ENCODE measurements around the gene NXF2B.
"Not testable (repeated sequence)": the region's sequence is repeated elsewhere in the genome, so short reads cannot be mapped to it uniquely, and the experiment has no call there.

NXF2B gene, protein sequence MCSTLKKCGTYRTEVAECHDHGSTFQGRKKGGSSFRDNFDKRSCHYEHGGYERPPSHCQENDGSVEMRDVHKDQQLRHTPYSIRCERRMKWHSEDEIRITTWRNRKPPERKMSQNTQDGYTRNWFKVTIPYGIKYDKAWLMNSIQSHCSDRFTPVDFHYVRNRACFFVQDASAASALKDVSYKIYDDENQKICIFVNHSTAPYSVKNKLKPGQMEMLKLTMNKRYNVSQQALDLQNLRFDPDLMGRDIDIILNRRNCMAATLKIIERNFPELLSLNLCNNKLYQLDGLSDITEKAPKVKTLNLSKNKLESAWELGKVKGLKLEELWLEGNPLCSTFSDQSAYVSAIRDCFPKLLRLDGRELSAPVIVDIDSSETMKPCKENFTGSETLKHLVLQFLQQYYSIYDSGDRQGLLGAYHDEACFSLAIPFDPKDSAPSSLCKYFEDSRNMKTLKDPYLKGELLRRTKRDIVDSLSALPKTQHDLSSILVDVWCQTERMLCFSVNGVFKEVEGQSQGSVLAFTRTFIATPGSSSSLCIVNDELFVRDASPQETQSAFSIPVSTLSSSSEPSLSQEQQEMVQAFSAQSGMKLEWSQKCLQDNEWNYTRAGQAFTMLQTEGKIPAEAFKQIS

DNA sequence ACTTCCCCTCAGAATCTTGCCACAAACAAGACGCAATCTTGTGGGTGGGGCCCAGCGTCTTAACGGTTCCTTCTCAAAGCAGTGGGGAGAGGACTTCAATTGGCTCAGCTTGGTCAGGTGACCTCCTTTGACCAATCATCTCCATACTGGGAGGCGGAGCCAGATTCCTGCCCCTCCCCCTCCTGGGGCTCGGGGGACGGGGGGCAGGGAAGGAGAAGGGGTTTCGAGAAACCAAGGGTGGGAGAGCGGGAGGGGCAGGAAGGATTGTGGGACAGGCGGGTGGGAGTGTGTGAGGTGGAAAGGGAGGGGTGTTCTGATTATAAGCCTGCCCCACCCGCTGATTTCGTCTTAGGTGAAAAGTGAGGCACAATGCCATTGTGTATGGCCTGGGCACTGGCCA lies at the start of gene NXF2B:
TSS of gene NXF2B (minus strand) at position 101 of the 400 bp plus-strand sequence. CDS start 59,972 bp downstream, outside the sequence.
- DNase-seq (ENCODE audit: low spot score) = not testable (repeated sequence)

DNA sequence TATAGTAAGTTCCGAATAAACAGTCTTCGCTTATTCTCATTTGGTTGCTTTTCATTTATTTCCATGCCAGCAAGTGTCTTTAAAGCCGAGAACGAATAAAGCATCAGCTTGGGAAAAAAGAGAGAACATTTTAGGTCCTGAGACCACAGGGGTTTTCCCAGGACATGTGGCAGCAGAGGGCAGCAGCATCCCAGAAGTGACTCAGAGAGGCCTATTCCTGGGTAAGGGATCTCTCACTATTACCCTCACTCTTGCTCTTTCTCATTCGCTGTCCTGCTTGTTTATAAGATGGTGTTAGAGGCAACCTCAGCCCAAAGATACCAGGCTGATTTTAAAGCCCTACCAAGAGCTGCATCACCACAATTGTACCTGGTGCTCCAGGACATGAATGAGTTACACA lies 39.0 kb upstream of the NXF2B start:
- DNase-seq (ENCODE audit: low spot score) = not testable (repeated sequence)

DNA sequence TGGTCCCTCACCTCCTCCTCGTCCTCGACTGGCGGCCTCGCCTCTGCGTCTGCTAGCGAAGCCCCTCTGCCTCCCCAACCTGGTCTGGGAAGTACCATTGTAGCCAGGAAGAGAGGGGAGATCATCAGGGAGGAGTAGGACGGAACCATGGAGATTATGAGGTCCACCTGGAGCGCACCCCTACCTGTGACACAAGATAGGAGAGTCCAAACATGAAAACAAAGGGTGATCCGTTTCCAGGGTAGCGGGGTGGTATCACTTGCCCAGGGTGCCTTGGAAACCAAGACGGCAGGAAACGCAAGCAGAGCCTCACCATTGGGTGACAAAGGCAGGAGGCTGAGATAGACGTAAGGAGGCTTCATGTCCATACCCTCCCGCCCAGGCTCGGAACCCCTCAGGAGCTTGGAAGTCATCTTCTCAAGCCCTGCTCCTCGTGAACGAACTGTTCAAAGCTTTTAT lies 32.0 kb upstream of the NXF2B start, which contains the start of gene TCP11X2:
TSS of gene TCP11X2 (minus strand) at position 51 of the 459 bp plus-strand sequence.
- DNase-seq (ENCODE audit: low spot score) = not testable (repeated sequence)

DNA sequence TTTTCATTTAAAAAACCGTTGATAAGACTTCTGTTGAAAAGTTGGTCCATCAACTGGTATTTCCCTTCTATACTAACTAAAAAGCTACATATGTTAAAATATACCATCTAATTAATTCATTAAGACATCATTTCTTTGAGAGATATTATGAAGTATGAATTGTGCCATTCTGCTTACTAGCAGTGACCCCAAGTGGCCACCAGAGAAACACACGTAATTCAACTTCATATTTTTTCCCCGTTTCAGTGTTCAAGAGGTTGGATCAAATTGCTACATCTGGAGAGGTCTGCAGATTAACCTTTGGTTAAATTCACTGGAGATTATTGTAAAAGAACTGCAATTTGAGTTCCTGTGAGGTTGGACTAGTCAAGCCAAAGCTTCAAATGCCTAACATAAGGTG lies 30.4 kb upstream of the NXF2B start:
- not testable (repeated sequence) for DNase-seq (ENCODE audit: low spot score)

DNA sequence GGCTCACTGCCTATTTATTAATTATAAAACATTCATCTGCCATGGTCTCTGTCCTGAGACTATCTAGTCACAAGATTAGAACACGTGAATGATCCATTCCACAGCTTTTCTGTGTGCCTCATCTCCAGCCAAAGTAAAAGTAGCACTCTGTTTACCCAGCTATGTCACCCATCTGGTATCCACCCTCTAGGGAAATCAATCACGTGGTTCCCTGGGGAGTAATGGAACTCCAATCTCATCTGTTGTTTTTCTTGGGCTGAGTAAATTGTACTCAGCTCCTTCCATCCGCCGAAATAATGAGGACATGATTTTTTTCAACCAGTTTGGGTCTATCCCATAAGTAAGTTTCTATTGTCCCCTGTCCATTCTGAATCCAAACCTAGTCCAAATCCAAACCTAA lies 18.8 kb upstream of the NXF2B start:
- DNase-seq (ENCODE audit: low spot score) = not testable (repeated sequence)

DNA sequence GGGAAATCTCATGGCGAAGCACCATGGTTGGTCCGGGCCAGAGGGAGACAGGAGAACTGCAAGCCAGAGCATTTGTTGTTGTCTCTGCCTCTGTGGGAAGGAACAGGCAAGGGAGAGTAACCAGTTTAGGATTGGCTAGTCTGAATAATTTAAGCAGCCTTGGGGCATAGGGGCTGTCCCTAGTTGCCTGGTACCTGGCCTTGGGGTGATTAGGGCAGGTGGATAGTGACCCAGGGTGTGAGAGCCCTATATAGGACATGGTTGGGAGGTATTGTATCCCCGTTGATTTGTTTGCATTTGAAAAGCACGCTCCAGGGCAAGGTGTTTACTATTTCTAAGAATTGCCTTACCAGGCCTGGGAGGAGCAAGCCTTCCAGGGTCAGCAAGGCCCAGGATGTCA lies 25.3 kb downstream of the NXF2B start:
- not testable (repeated sequence) for DNase-seq (ENCODE audit: low spot score)

DNA sequence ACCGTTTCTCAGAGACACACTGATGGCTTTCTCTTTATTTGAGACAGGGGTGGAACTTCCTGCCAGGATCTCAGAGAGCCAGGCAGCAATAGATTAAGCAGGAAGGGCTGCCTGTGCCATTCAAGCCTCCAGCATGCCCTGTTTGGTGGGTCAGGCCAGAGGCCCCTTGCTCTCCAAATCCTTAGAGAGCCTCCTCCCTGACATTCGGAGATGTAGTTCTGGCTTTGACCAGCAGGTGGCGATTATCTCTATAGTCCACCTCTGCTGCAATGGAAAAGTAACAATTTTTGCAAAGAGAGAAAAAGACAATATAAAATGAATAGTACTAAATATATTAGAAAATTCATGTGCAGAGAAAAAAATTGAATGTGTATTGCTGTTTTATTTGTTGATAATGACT lies 93.9 kb downstream of the NXF2B start:
- DNase-seq (ENCODE audit: low spot score) = peak; percentile 55

DNA sequence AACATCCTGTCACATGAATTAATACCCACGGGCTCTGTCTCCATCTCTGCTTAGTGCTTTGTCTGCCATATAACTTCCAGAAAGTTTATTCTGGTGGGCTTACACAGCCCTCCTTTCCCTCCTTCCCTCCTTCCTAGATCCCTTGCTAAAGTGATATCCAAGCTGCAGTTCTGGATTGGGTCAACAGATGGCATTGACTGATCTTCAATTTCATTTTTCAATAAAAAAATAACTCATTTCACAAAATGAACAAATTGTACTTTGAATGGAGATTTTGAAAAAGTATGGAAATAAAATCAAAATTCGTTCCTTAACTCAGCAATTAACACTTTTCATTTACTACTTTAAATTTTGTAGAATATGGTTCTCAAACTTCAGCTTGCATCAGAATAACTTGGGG lies 97.9 kb downstream of the NXF2B start:
- DNase-seq (ENCODE audit: low spot score) = no peak

DNA sequence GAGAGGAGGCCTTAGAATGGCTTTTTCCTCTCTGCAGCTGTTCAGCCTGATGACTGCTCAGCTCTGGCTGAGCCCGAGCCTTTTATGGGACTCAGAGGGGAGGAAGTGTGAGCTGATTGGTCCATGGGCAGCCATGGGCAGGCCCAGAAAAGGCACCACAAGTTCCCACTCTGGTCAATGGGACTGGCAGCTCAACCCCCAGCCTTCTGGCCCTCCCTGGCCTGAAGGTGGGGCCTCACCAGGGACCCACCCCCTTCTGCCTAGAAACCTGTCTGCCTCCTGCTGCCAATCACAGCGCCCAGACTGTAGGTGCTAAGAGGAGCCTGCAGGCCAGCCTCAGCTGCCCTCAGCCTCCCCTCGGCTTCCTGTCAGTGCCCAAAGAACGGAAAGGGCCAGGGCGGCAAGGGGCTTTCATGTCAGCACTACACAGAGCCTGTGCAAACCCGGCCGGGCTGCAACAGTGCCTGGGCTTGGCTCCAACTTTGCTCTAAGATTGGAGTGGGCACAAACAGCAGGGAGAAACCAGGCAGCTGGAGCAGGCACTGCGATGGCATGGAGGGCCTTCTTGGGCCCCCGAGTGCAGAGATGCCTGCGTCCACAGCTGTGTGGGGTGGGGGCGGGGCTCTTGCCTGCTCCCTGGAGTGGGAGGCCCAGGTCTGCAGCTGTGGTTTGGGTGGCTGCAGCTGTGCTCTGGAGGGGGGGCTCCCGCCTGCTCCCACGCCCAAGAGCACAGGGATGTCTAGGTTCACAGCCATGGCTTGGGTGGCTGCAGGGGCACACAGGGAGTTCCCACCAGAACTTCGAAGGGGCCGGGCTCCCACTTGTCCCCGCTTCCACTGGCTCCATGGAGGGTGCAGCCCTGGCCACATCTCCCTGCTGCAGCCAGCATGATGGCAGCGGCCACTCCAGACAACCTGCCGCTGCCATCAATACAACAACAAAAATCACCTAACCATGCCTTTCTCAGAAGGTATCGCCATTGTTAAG lies 100.2 kb downstream of the NXF2B start:
- peak; percentile 13 for DNase-seq (ENCODE audit: low spot score)

DNA sequence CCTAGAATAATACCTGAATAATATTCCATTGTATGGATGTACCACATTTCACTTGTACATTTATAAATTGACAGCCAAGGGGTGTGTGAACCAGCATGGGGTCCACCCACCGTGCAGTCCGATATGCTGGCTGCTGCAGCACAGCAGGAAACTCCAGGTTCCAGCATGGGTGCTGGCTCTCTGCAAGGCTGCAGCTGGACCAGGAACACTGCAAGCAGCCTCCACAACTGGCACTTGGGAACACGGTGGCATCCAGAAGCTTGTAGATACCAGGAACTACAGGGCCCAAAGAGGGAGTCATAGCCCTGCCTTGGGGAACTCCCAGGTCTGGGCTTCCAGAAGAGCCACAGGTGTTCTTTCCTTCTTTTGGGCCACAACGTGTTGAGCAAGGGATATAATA lies 101.6 kb downstream of the NXF2B start:
- DNase-seq (ENCODE audit: low spot score) = no peak

All from CD4-positive, alpha-beta T cell treated with Interleukin-15 for 4 hours (primary cell).